Measurements from ENCODE around the gene WDR31.

Gene WDR31

GRCh38 chr9:113278840-113279239 is 61.2 kb downstream of the WDR31 start:
- H3K9me3 ChIP-seq (ENCODE audit: control insufficient read depth in 1 of 2, low read length in 2 of 2), result no peaks in the 10 kb centered on the region
- no peak overlapping the region for H3K4me3 ChIP-seq (ENCODE audit: low read depth in 1 of 2, low read length in 2 of 2)
- H3K27me3 ChIP-seq (ENCODE audit: control insufficient read depth in 1 of 2, insufficient read depth in 2 of 2, low read length in 2 of 2), result no peaks in the 10 kb centered on the region
- peak overlapping the region in 1 of 2 donors; percentile 3 for H3K9ac ChIP-seq (ENCODE audit: low read depth in 1 of 2, low read length in 2 of 2)
- H3K36me3 ChIP-seq (ENCODE audit: control insufficient read depth in 1 of 2, insufficient read depth in 2 of 2, low read length in 2 of 2), result peaks cover 17 to 47% of the 10 kb centered on the region in 2 donors
- H3K4me1 ChIP-seq (ENCODE audit: control insufficient read depth in 1 of 2, insufficient read depth in 2 of 2, low read length in 2 of 2), result peaks cover 11 to 15% of the 10 kb centered on the region in 2 donors
- H3K27ac ChIP-seq (ENCODE audit: low read depth, low read length), result no peak overlapping the region

GRCh38 chr9:113275157-113276131 is 64.6 kb downstream of the WDR31 start, which contains the start of the genes CDC26 and PRPF4:
TSS of gene CDC26 (minus strand) at chr9:113275572. CDS start at chr9:113272507, 3,065 bp downstream.
TSS of gene PRPF4 (plus strand) at chr9:113275658. CDS start at chr9:113275744, 86 bp downstream.
- Histone ChIP-seq H3K4me3 (ENCODE audit: low read depth in 1 of 2, low read length in 2 of 2) (peak within 1 kb of the TSS; percentile 90 to 93), H3K36me3 (ENCODE audit: control insufficient read depth in 1 of 2, insufficient read depth in 2 of 2, low read length in 2 of 2) (peaks cover 17 to 44% of the 10 kb centered on the region in 2 donors), H3K4me1 (ENCODE audit: control insufficient read depth in 1 of 2, insufficient read depth in 2 of 2, low read length in 2 of 2) (peaks cover 14 to 17% of the 10 kb centered on the region in 2 donors), H3K9ac (ENCODE audit: low read depth in 1 of 2, low read length in 2 of 2) (peak within 1 kb of the TSS; percentile 94 to 97), H3K27me3 (ENCODE audit: control insufficient read depth in 1 of 2, insufficient read depth in 2 of 2, low read length in 2 of 2) (no peaks in the 10 kb centered on the region), H3K27ac (ENCODE audit: low read depth, low read length) (peak within 1 kb of the TSS; percentile 87), H3K9me3 (ENCODE audit: control insufficient read depth in 1 of 2, low read length in 2 of 2) (no peaks in the 10 kb centered on the region)

- peak overlapping the region; percentile 90 to 93 for H3K4me3 ChIP-seq (ENCODE audit: low read depth in 1 of 2, low read length in 2 of 2)
- H3K27me3 ChIP-seq (ENCODE audit: control insufficient read depth in 1 of 2, insufficient read depth in 2 of 2, low read length in 2 of 2), result no peaks in the 10 kb centered on the region
- H3K36me3 ChIP-seq (ENCODE audit: control insufficient read depth in 1 of 2, insufficient read depth in 2 of 2, low read length in 2 of 2), result peaks cover 19 to 44% of the 10 kb centered on the region in 2 donors
- peaks cover 14 to 17% of the 10 kb centered on the region in 2 donors for H3K4me1 ChIP-seq (ENCODE audit: control insufficient read depth in 1 of 2, insufficient read depth in 2 of 2, low read length in 2 of 2)
- H3K9ac ChIP-seq (ENCODE audit: low read depth in 1 of 2, low read length in 2 of 2), result peak overlapping the region; percentile 74 to 97
- H3K27ac ChIP-seq (ENCODE audit: low read depth, low read length), result peak overlapping the region; percentile 74
- H3K9me3 ChIP-seq (ENCODE audit: control insufficient read depth in 1 of 2, low read length in 2 of 2), result no peaks in the 10 kb centered on the region
Measured at GRCh38 chr9:113274474-113275156, 65.5 kb downstream of the WDR31 start.

- no peaks in the 10 kb centered on the region for H3K27me3 ChIP-seq (ENCODE audit: control insufficient read depth in 1 of 2, insufficient read depth in 2 of 2, low read length in 2 of 2)
- no peak overlapping the region for H3K27ac ChIP-seq (ENCODE audit: low read depth, low read length)
- no peak overlapping the region for H3K9ac ChIP-seq (ENCODE audit: low read depth in 1 of 2, low read length in 2 of 2)
- H3K9me3 ChIP-seq (ENCODE audit: control insufficient read depth in 1 of 2, low read length in 2 of 2), result no peaks in the 10 kb centered on the region
- H3K4me3 ChIP-seq (ENCODE audit: low read depth in 1 of 2, low read length in 2 of 2), result no peak overlapping the region
- H3K4me1 ChIP-seq (ENCODE audit: control insufficient read depth in 1 of 2, insufficient read depth in 2 of 2, low read length in 2 of 2), result peaks cover 7 to 11% of the 10 kb centered on the region in 2 donors
- peaks cover 22 to 63% of the 10 kb centered on the region in 2 donors for H3K36me3 ChIP-seq (ENCODE audit: control insufficient read depth in 1 of 2, insufficient read depth in 2 of 2, low read length in 2 of 2)
Measured at GRCh38 chr9:113269871-113270270, 70.2 kb downstream of the WDR31 start.

GRCh38 chr9:113269355-113269754 is 70.7 kb downstream of the WDR31 start:
- H3K36me3 ChIP-seq (ENCODE audit: control insufficient read depth in 1 of 2, insufficient read depth in 2 of 2, low read length in 2 of 2), result peaks cover 22 to 63% of the 10 kb centered on the region in 2 donors
- no peak overlapping the region for H3K27ac ChIP-seq (ENCODE audit: low read depth, low read length)

GRCh38 chr9:113267911-113268566 is 72.0 kb downstream of the WDR31 start:
- H3K27ac ChIP-seq (ENCODE audit: low read depth, low read length), result no peak overlapping the region
- H3K27me3 ChIP-seq (ENCODE audit: control insufficient read depth in 1 of 2, insufficient read depth in 2 of 2, low read length in 2 of 2), result no peaks in the 10 kb centered on the region
- peaks cover 22 to 59% of the 10 kb centered on the region in 2 donors for H3K36me3 ChIP-seq (ENCODE audit: control insufficient read depth in 1 of 2, insufficient read depth in 2 of 2, low read length in 2 of 2)

More at GRCh38 chr9:113269355-113269754, 70.7 kb downstream of the WDR31 start:
- H3K4me1 ChIP-seq (ENCODE audit: control insufficient read depth in 1 of 2, insufficient read depth in 2 of 2, low read length in 2 of 2), result peaks cover 7 to 8% of the 10 kb centered on the region in 2 donors
- no peaks in the 10 kb centered on the region for H3K9me3 ChIP-seq (ENCODE audit: control insufficient read depth in 1 of 2, low read length in 2 of 2)
- no peaks in the 10 kb centered on the region for H3K27me3 ChIP-seq (ENCODE audit: control insufficient read depth in 1 of 2, insufficient read depth in 2 of 2, low read length in 2 of 2)
- H3K9ac ChIP-seq (ENCODE audit: low read depth in 1 of 2, low read length in 2 of 2), result no peak overlapping the region
- no peak overlapping the region for H3K4me3 ChIP-seq (ENCODE audit: low read depth in 1 of 2, low read length in 2 of 2)

GRCh38 chr9:113266174-113266573 is 73.9 kb downstream of the WDR31 start:
- Histone ChIP-seq H3K27ac (ENCODE audit: low read depth, low read length) (no peak overlapping the region), H3K9me3 (ENCODE audit: control insufficient read depth in 1 of 2, low read length in 2 of 2) (no peaks in the 10 kb centered on the region), H3K36me3 (ENCODE audit: control insufficient read depth in 1 of 2, insufficient read depth in 2 of 2, low read length in 2 of 2) (peaks cover 21 to 53% of the 10 kb centered on the region in 2 donors), H3K4me3 (ENCODE audit: low read depth in 1 of 2, low read length in 2 of 2) (no peak overlapping the region), H3K27me3 (ENCODE audit: control insufficient read depth in 1 of 2, insufficient read depth in 2 of 2, low read length in 2 of 2) (no peaks in the 10 kb centered on the region), H3K9ac (ENCODE audit: low read depth in 1 of 2, low read length in 2 of 2) (no peak overlapping the region), H3K4me1 (ENCODE audit: control insufficient read depth in 1 of 2, insufficient read depth in 2 of 2, low read length in 2 of 2) (peaks cover 9 to 10% of the 10 kb centered on the region in 2 donors)

More at GRCh38 chr9:113267911-113268566, 72.0 kb downstream of the WDR31 start:
- Histone ChIP-seq H3K4me3 (ENCODE audit: low read depth in 1 of 2, low read length in 2 of 2) (no peak overlapping the region), H3K4me1 (ENCODE audit: control insufficient read depth in 1 of 2, insufficient read depth in 2 of 2, low read length in 2 of 2) (peaks cover 0 to 3% of the 10 kb centered on the region in 2 donors), H3K9ac (ENCODE audit: low read depth in 1 of 2, low read length in 2 of 2) (no peak overlapping the region), H3K9me3 (ENCODE audit: control insufficient read depth in 1 of 2, low read length in 2 of 2) (no peaks in the 10 kb centered on the region)
